IMR-90 (cell line): Measurements from ENCODE around the gene OSTM1. TPM values are rescaled to one million over a fixed set of nuclear protein-coding genes. Genes with fewer than 3 reads are reported as not detected.

Experiments
- ATAC-seq: fragments of 200-7000 bp; cut with Tn5 transposase; 2 replicates; pipeline ENCODE4 v1.9.1; 2020; ENCODE audit warnings: low read depth, mild to moderate bottlenecking, moderate library complexity
- BruUV-seq: library from RNA; stranded (reverse); fragments of 400-500 nt; replicated peaks from 2 replicates; lab custom pipeline; 2021; lab: Mats Ljungman, UMichigan
- CTCF ChIA-PET: fragments of 300-600 bp; formaldehyde crosslinking; extraction: SDS; loops from one replicate; lab custom pipeline; 2021; ENCODE audit warnings: antibody characterized with exemption; lab: Yijun Ruan, JAX
- POLR2A ChIA-PET: fragments of 300-600 bp; sonication (Branson Sonifier 250); formaldehyde crosslinking; loops from one replicate; lab custom pipeline; 2022; ENCODE audit warnings: antibody characterized with exemption; ENCODE audit not compliant: unreplicated experiment; lab: Charles Lee
- DNase-seq: peaks from one replicate; pipeline ENCODE4 v3.0.0; 2013
- H2AFZ ChIP-seq: replicated peaks from 2 replicates; pipeline ENCODE3; 2013; ENCODE audit warnings: low read length, mild to moderate bottlenecking; ENCODE audit not compliant: poor library complexity
- H2AK5ac ChIP-seq: 2 replicates; pipeline ENCODE4 v1.6.1; 2013; ENCODE audit warnings: low read depth, low read length, inconsistent platforms
- H2AK9ac ChIP-seq: replicated peaks from 2 replicates; pipeline ENCODE3; 2013; ENCODE audit warnings: mild to moderate bottlenecking, low read depth, low read length, moderate library complexity; ENCODE audit not compliant: poor library complexity
- H2BK120ac ChIP-seq: 2 replicates; pipeline ENCODE4 v1.6.1; 2013; ENCODE audit warnings: low read depth, low read length, inconsistent platforms
- H2BK15ac ChIP-seq: 3 replicates; pipeline ENCODE4 v1.6.1; 2013; ENCODE audit warnings: low read depth, low read length, inconsistent platforms
- H2BK20ac ChIP-seq: 2 replicates; pipeline ENCODE4 v1.6.1; 2013; ENCODE audit warnings: low read depth, mild to moderate bottlenecking, inconsistent platforms, low read length, moderate library complexity
- H2BK5ac ChIP-seq: 2 replicates; pipeline ENCODE4 v1.6.1; 2013; ENCODE audit warnings: mild to moderate bottlenecking, low read depth, low read length, inconsistent platforms; ENCODE audit not compliant: poor library complexity, severe bottlenecking
- H3K14ac ChIP-seq: replicated peaks from 2 replicates; pipeline ENCODE4 v1.6.1; 2013; ENCODE audit warnings: low read depth, low read length, inconsistent platforms
- H3K18ac ChIP-seq: 2 replicates; pipeline ENCODE4 v1.6.1; 2013; ENCODE audit warnings: low read depth, low read length, control low read depth
- H3K23ac ChIP-seq: 2 replicates; pipeline ENCODE4 v1.6.1; 2013; ENCODE audit warnings: low read depth, low read length, inconsistent platforms
- H3K27ac ChIP-seq: 2 replicates; pipeline ENCODE4 v1.5.1; 2013; ENCODE audit warnings: mild to moderate bottlenecking, control low read depth, low read length; ENCODE audit not compliant: insufficient read depth
- H3K27me3 ChIP-seq: 2 replicates; pipeline ENCODE4 v1.6.1; 2013; ENCODE audit warnings: low read length; ENCODE audit not compliant: control insufficient read depth, insufficient read depth
- H3K36me3 ChIP-seq: 2 replicates; pipeline ENCODE4 v1.6.1; 2013; ENCODE audit warnings: low read length, mixed read lengths; ENCODE audit not compliant: control insufficient read depth, insufficient read depth
- H3K4ac ChIP-seq: 2 replicates; pipeline ENCODE4 v1.6.1; 2013; ENCODE audit warnings: low read depth, low read length, inconsistent platforms
- H3K4me1 ChIP-seq: 2 replicates; pipeline ENCODE4 v1.6.1; 2013; ENCODE audit warnings: low read length, mixed read lengths; ENCODE audit not compliant: control insufficient read depth, insufficient read depth
- H3K4me2 ChIP-seq: 2 replicates; pipeline ENCODE4 v1.6.1; 2013; ENCODE audit warnings: low read depth, mild to moderate bottlenecking, control low read depth, low read length, moderate library complexity
- H3K4me3 ChIP-seq: 2 replicates; pipeline ENCODE4 v1.5.1; 2013; ENCODE audit warnings: low read depth, mild to moderate bottlenecking, control low read depth, low read length, moderate library complexity; ENCODE audit not compliant: insufficient read depth
- H3K56ac ChIP-seq: 2 replicates; pipeline ENCODE4 v1.6.1; 2013; ENCODE audit warnings: low read length, inconsistent platforms; ENCODE audit not compliant: insufficient read depth; ENCODE audit errors: extremely low read depth
- H3K79me1 ChIP-seq, 2 experiments: 2 replicates each; pipeline ENCODE4 v1.6.1; 2013; ENCODE audit warnings: low read length in 2 of 2, inconsistent platforms in 1 of 2, low read depth in 1 of 2
- H3K9ac ChIP-seq: 2 replicates; pipeline ENCODE4 v1.6.1; 2013; ENCODE audit warnings: low read depth, low read length, control low read depth
- H3K9me1 ChIP-seq: 2 replicates; pipeline ENCODE4 v1.6.1; 2013; ENCODE audit warnings: low read length, inconsistent platforms; ENCODE audit not compliant: insufficient read depth
- H3K9me3 ChIP-seq: 2 replicates; pipeline ENCODE4 v1.6.1; 2013; ENCODE audit warnings: low read length; ENCODE audit not compliant: control insufficient read depth, insufficient read depth
- H4K20me1 ChIP-seq: 2 replicates; pipeline ENCODE4 v1.6.1; 2013; ENCODE audit warnings: low read length, inconsistent platforms; ENCODE audit not compliant: insufficient read depth
- H4K5ac ChIP-seq: 2 replicates; pipeline ENCODE4 v1.6.1; 2013; ENCODE audit warnings: mild to moderate bottlenecking, low read depth, low read length, control low read depth
- H4K8ac ChIP-seq, 2 experiments: 2 replicates each; pipeline ENCODE4 v1.6.1; 2013; ENCODE audit warnings: low read depth in 2 of 2, low read length in 2 of 2, control low read depth in 1 of 2, inconsistent platforms in 1 of 2
- H4K91ac ChIP-seq: 2 replicates; pipeline ENCODE4 v1.6.1; 2013; ENCODE audit warnings: low read depth, low read length, inconsistent platforms; ENCODE audit not compliant: insufficient read depth
- CHD1 ChIP-seq: IDR thresholded peaks from 2 replicates; pipeline ENCODE4 v1.6.1; 2012; ENCODE audit warnings: low read depth, low read length, improper control_type of control experiment
- MXI1 ChIP-seq: IDR thresholded peaks from 2 replicates; pipeline ENCODE4 v1.6.1; 2012; ENCODE audit warnings: low read depth, mild to moderate bottlenecking, low read length, moderate library complexity, borderline replicate concordance
- WGBS, 2 experiments: methylation state at CpG; one replicate each; pipeline versions ENCODE4 v1.1.5 to v1.1.7; 2013; ENCODE audit warnings: missing lambda C conversion rate in 2 of 2; ENCODE audit not compliant: insufficient read length in 1 of 2; ENCODE audit errors: extremely low coverage in 2 of 2; 5-methylcytosine and 5-hydroxymethylcytosine counted together
- dilution Hi-C: fragments of 300-500 bp; cut with HindIII; formaldehyde crosslinking; loops from one replicate; pipeline ENCODE4 v1.14.3; 2018; ENCODE audit warnings: low sequenced_read_pairs; ENCODE audit not compliant: unreplicated experiment
- in situ Hi-C: fragments of 300-500 bp; cut with MboI; formaldehyde crosslinking; loops from 3 replicates; pipeline ENCODE4 v1.14.3; 2019; ENCODE audit warnings: low sequenced_read_pairs, inconsistent platforms, mixed read lengths
- intact Hi-C: fragments of 100-400 bp; cut with micrococcal nuclease; formaldehyde crosslinking; loops from 2 replicates; pipeline ENCODE4 v1.10.0; 2022
- polyA plus RNA-seq, 3 experiments: library from polyadenylated mRNA; depleted of rRNA; stranded (reverse); fragments of >200 nt; gene quantifications; 2 replicates each; pipeline ENCODE4 v1.2.3, GENCODE V29; 2012; ENCODE audit warnings: low replicate concordance in 1 of 3
- total RNA-seq: library from RNA; depleted of rRNA; stranded (reverse); fragments of >200 nt; gene quantifications from 2 replicates; pipeline ENCODE4 v1.2.3, GENCODE V29; 2012
- TF ChIP-seq, protein P1 (sequence below): conservative IDR thresholded peaks from 2 replicates; pipeline ENCODE4 v1.5.1; 2012; ENCODE audit warnings: mild to moderate bottlenecking, low read depth, low read length, improper control_type of control experiment

OSTM1 gene
- total and polyA plus RNA-seq, 2 of the 4 experiments (the other 2 are of a cell fraction), result 8.0 to 24.7 TPM

DNA sequence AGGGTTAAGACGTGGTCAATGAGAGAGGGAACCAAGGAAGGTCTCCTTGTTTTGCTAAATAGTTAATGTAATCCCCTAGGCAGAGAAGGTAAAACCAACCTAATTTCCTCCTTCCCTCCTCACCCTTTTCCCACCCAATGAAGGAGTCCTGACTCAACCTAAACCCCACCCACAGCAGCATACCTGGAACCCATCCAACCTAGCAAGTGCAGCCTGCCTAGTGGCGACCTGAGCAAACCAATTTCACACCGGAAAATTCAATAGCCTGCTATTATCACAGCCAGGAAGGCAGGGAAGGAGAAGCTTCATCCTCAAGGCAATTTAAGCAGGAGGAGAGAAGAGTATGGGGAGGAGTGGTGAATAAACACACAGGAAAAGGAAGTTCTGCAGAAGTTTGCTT lies 46.9 kb downstream of the OSTM1 start:
- no peak overlapping the region for H2BK15ac ChIP-seq
- whole genome bisulfite sequencing, 2 experiments, result no CpG with 5 or more reads among the region's 3 CpGs
- H3K23ac ChIP-seq, result no peak overlapping the region
- H2AFZ ChIP-seq, result no peak overlapping the region
- H3K27me3 ChIP-seq, result no peaks in the 10 kb centered on the region
- intact Hi-C loops (no loop called here), in situ Hi-C loops (no loop called here), dilution Hi-C loops (no loop called here)
- no peak overlapping the region for H2BK5ac ChIP-seq
- H3K36me3 ChIP-seq, result 0 out of 2 replicates have a peak, but pooled peaks cover 1% of the 10 kb centered on the region
- no peak overlapping the region for H3K9ac ChIP-seq
- ChIA-PET CTCF (no interaction called here), POLR2A (interaction anchor here (0.5 kb wide), 1 partner anchor 30 kb away, joined by 3 read pairs; no protein-coding TSS in a partner anchor)
- no peaks in the 10 kb centered on the region for H3K9me3 ChIP-seq
- H2AK5ac ChIP-seq, result no peak overlapping the region
- no peaks in the 10 kb centered on the region for H3K9me1 ChIP-seq
- no peak overlapping the region for H4K91ac ChIP-seq
- no peak overlapping the region for H4K5ac ChIP-seq
- no peaks in the 10 kb centered on the region for H4K20me1 ChIP-seq
- H3K4me1 ChIP-seq, result no peaks in the 10 kb centered on the region
- TF ChIP-seq, protein P1, sequence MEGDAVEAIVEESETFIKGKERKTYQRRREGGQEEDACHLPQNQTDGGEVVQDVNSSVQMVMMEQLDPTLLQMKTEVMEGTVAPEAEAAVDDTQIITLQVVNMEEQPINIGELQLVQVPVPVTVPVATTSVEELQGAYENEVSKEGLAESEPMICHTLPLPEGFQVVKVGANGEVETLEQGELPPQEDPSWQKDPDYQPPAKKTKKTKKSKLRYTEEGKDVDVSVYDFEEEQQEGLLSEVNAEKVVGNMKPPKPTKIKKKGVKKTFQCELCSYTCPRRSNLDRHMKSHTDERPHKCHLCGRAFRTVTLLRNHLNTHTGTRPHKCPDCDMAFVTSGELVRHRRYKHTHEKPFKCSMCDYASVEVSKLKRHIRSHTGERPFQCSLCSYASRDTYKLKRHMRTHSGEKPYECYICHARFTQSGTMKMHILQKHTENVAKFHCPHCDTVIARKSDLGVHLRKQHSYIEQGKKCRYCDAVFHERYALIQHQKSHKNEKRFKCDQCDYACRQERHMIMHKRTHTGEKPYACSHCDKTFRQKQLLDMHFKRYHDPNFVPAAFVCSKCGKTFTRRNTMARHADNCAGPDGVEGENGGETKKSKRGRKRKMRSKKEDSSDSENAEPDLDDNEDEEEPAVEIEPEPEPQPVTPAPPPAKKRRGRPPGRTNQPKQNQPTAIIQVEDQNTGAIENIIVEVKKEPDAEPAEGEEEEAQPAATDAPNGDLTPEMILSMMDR, result no peak
- TF ChIP-seq MXI1, result no peak
- no peak for TF ChIP-seq CHD1
- no peak overlapping the region for H3K27ac ChIP-seq
- no peak overlapping the region for H3K56ac ChIP-seq
- H3K4me3 ChIP-seq, result no peak overlapping the region
- ATAC-seq (no peak), DNase-seq (peak; percentile 9)
- no peaks in the 10 kb centered on the region for H3K79me1 ChIP-seq
- H2BK120ac ChIP-seq, result no peak overlapping the region
- H2AK9ac ChIP-seq, result no peak overlapping the region
- no peak overlapping the region for H3K14ac ChIP-seq
- H3K18ac ChIP-seq, result no peak overlapping the region
- no peak overlapping the region for H2BK20ac ChIP-seq
- no peak overlapping the region for H4K8ac ChIP-seq
- H3K4ac ChIP-seq, result no peak overlapping the region
- no TSS peak for BruUV-seq
- no peak overlapping the region for H3K4me2 ChIP-seq
